HG02642 (cell line): ENCODE measurements around the gene ZNF503.

ENCODE experiments used
- ATAC-seq: cut with Tn5 transposase; IDR thresholded peaks from one replicate; pipeline ENCODE4 v1.9.1; 2021; ENCODE audit warnings: mild to moderate bottlenecking; ENCODE audit not compliant: unreplicated experiment, poor library complexity

Gene ZNF503

GRCh38 chr10:75431180-75432111, 29.9 kb upstream of the ZNF503 start, which contains the start of gene LRMDA:
Gene LRMDA (plus strand): TSS chr10:75431624.
- no peak for ATAC-seq

DNA sequence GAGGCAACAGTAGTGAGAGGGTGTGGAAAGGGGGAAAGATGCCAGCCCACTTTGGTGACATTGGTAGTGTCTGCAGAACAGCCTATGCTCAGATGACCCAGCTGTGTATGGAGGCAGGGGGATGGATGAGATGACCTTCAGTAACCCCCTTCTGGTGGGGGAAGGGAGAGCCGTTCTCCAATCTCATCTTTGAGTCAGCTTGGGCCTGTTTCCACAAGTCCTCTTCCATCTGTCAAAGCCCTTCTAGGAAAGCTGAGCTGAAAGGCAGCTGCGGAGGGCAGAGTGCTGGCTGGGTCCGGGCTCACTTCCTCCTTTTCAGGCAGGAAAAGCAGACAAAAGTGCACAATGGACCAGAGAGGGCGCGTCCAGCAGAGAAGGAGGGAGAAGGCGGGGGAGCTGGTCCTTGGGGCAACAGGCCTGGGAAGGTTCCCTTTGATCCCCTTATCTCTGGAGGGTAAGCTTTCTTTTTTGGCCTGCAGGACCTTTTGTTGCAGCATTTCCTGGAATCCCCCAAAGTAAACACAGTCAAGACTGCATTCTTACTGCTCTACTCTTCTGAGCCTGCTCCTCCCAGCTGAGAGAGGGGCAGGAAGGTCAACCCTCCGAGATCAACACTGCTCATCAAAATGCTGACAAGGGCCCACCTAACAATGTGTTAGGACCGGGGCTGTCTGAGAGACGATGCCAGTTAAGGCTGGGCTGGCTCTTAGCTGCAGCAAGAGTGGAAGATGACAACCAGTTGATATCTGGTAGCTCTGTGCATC, 28.6 kb upstream of the ZNF503 start:
- no peak for ATAC-seq

- ATAC-seq, result no peak
Observed at GRCh38 chr10:75429159-75429827, 27.7 kb upstream of the ZNF503 start.

GRCh38 chr10:75428434-75429158, 27.0 kb upstream of the ZNF503 start:
- ATAC-seq, result no peak

- no peak for ATAC-seq
Observed at GRCh38 chr10:75427951-75428350, 26.4 kb upstream of the ZNF503 start.

DNA sequence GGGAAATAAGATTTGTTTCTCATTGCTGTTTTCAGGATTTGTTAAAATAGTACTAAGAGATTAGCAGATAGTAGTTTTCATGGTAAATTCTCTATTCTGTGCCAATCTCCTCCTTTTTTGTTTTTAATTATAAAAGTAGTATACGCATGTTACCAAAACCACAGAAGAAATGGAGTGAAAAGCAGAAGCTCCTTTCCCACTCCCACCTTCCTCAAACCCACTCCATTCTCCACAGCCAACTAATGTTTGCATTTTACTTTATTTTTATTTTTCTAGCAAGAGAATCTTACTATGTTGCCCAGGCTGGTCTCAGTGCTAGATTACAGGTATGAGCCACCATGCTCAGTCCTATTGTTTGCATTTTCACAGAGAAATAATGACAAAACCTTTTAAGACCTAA, 25.3 kb upstream of the ZNF503 start:
- ATAC-seq, result no peak

DNA sequence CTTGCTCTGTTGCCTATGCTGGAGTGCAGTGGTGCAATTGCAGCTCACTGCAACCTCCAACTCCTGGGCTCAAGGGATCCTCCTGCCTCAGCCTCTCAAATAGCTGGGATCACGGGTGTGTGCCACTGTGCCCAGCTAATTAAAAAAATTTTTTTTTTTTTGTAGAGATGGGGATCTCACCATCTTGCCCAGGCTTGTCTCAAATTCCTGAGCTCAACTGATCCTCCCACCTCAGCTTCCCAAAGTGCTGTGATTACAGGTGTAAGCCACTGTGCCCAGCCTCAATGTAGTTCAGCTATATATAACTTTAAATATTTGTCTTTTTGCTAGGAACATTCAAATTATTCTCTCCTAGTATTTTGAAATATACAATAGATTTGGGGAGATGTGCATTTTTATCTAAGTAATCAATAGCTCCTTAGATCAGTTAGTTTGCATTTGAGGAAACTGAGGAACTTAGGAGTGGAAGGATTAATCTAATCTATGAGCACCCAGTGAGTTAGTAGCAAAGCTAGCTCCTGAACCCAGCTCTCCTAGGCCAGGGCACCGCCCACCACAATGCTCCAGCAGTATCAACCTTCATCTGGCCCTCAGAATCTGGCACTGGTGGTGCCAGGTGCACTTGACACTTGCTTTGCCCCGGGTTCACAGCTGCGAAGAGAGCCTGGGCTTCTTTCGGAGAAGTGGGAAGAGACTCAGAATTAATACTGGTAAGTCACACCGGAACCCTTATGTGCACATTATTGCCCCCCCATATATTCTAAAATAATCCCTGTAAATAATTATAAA, 23.9 kb upstream of the ZNF503 start:
- ATAC-seq, result no peak

- ATAC-seq, result no peak
Observed at GRCh38 chr10:75424571-75424970, 23.0 kb upstream of the ZNF503 start.

DNA sequence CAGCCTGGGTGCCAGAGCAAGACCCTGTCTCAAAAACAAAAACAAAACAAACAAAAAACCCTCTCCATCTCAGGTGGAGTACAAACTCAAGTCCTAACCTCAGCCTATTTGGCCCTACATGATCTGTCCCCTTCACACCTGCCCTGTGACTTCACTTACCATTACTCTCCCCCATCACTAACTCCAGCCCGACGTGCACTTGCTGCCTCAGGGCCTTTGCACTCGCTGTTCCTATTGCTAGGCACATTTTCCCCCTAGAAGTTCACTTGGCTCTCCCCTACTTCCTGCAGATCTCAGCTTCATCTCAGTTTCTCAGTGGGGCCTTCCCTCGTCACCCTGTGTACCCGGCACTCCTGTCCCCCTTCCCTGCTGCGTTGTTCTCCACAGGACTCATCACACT, 21.3 kb upstream of the ZNF503 start:
- ATAC-seq, result no peak

DNA sequence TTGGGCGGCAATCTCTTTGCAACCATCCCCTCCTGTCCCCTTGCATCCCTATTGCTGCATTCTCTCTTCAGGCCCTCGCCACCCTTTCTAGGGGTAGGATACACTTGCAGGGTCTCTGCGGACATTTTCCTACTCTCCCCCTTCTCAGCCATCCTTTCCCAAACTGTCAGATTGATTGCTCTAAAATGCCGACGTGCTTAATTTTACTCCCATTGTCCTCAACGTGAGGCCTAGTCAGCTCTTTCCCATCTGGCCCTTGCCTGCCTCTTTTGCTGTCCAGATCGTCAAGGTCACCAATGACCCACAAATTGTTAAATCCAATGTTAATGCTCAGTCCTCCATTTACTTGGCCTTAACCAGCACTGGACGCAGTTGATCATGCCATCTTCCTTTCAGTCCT, 17.1 kb upstream of the ZNF503 start:
- no peak for ATAC-seq

GRCh38 chr10:75418293-75418692, 16.7 kb upstream of the ZNF503 start:
- ATAC-seq, result no peak

- ATAC-seq, result no peak
Observed at GRCh38 chr10:75417522-75417927, 16.0 kb upstream of the ZNF503 start.

GRCh38 chr10:75414527-75414926, 13.0 kb upstream of the ZNF503 start:
- ATAC-seq, result no peak

- no peak for ATAC-seq
Observed at GRCh38 chr10:75410132-75411005, 8.8 kb upstream of the ZNF503 start.

DNA sequence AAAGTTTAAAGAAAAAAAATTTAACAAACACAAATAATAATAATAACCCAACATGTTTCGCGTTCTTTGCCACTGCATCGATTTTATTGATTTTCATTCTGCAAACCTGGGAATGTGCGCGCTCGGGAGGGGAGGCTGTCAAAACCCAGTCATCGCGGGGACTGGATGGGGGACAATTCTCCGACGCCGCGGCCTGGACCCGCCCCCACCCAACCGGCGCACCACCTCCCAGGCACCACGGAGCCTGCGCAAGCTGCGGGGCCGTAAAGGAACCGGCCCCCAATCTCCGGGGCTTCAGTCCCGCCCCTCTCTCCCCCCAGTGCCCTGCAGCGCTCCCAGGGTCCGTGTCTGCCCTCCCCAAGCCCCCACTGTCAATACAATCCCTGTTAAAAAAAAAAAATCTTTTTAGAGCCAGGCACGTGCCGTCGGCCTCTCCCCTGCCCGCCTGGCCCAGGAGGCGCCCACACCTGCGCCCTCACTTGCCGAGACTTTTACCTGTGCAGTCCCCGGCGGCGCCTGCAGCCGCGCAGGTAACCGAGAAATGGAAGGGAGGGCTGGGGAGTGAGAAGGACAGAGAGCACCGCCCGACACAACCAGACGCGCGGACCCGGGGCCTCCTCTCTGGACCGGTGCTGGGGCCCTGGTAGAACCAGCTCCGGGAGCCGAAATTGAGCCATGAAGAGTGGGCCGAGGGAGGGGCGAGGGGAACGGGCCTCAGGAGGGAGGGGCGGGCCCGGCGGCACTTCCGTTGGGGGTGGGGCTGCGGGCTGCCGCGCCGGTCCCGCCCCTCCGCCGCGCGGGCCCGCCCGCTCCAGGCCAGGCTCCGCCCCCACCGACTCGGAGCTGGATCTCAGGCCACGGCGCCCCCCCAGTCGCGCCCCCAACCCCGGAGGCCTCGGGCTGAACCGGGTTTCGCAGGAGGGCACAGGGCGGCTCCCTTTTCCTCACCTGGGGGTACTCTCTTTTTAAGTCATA, 7.6 kb upstream of the ZNF503 start:
- ATAC-seq, result no peak

- no peak for ATAC-seq
Observed at GRCh38 chr10:75408509-75408875, 6.9 kb upstream of the ZNF503 start.

DNA sequence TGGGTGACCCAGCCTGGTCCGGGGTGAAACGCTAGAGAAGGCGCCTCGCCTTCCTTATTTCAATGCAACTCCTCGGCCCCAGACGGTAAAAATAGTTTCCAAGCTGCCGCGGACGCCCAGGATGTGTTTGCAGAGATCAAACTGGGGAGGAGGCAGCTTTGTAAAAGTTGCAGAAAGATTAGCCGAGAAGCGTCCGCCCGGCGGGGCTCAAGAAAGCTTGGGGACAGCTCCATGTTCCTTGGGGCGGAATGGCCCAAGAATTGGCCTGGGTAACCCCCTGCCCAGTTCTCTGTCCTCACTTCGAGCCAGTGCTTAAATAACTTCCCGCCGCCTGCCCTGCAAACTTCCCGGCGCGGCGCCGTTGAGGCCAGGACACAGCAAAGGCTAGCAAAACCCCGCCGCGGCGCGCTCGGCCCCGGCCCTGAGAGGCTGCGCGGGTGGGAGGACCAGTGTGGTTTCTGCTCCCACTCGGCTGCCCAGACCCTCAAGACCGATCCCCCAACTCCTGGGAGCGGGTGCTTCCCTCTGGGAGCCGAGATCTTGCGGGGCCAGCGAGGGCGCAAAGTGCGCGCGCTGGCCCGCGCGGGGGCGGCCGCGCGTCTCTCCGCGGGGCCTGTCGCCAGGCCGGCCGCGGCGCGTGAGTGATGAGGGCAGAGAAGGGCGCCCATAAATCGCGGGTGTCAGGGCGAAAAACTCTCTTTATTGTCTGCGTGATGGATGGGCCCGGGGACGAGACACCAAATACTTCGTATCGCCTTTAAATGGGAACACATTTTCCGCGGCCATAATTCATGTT, 6.3 kb upstream of the ZNF503 start:
- ATAC-seq, result no peak
